Measurements from ENCODE around the gene CANT1.

- TF ChIP-seq CTCF (IDR thresholded peaks at IDR 0.05), result no peak
- TF ChIP-seq POLR2A (IDR thresholded peaks at IDR 0.05), result no peak
Measured at GRCh38 chr17:78998311-78999055, 11.1 kb downstream of the CANT1 start.
